HL-60 (cell line): ENCODE results near the gene HIPK2.

ENCODE experiments used
- GABPA ChIP-seq: IDR thresholded peaks from 2 replicates; pipeline ENCODE4 v1.6.1; 2012; ENCODE audit warnings: low read depth
- POLR2AphosphoS5 ChIP-seq: IDR thresholded peaks from 2 replicates; pipeline ENCODE4 v1.6.1; 2012; ENCODE audit warnings: low read depth
- TF ChIP-seq, protein P1 (sequence below): IDR thresholded peaks from one replicate; pipeline ENCODE4 v1.5.1; 2011; ENCODE audit warnings: low read length, control low read depth, inconsistent platforms; ENCODE audit not compliant: insufficient read depth

GRCh38 chr7:139673762-139674161, 104.0 kb downstream of the HIPK2 start:
- no peak for TF ChIP-seq POLR2AphosphoS5
- TF ChIP-seq, protein P1, sequence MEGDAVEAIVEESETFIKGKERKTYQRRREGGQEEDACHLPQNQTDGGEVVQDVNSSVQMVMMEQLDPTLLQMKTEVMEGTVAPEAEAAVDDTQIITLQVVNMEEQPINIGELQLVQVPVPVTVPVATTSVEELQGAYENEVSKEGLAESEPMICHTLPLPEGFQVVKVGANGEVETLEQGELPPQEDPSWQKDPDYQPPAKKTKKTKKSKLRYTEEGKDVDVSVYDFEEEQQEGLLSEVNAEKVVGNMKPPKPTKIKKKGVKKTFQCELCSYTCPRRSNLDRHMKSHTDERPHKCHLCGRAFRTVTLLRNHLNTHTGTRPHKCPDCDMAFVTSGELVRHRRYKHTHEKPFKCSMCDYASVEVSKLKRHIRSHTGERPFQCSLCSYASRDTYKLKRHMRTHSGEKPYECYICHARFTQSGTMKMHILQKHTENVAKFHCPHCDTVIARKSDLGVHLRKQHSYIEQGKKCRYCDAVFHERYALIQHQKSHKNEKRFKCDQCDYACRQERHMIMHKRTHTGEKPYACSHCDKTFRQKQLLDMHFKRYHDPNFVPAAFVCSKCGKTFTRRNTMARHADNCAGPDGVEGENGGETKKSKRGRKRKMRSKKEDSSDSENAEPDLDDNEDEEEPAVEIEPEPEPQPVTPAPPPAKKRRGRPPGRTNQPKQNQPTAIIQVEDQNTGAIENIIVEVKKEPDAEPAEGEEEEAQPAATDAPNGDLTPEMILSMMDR, result no peak
- TF ChIP-seq GABPA, result no peak
